GM19438 (cell line): ENCODE measurements around the gene CCDC186.

Experiments used
- ATAC-seq: cut with Tn5 transposase; IDR thresholded peaks from one replicate; pipeline ENCODE4 v1.9.1; 2021; ENCODE audit warnings: low read depth; ENCODE audit not compliant: unreplicated experiment

Gene CCDC186

DNA sequence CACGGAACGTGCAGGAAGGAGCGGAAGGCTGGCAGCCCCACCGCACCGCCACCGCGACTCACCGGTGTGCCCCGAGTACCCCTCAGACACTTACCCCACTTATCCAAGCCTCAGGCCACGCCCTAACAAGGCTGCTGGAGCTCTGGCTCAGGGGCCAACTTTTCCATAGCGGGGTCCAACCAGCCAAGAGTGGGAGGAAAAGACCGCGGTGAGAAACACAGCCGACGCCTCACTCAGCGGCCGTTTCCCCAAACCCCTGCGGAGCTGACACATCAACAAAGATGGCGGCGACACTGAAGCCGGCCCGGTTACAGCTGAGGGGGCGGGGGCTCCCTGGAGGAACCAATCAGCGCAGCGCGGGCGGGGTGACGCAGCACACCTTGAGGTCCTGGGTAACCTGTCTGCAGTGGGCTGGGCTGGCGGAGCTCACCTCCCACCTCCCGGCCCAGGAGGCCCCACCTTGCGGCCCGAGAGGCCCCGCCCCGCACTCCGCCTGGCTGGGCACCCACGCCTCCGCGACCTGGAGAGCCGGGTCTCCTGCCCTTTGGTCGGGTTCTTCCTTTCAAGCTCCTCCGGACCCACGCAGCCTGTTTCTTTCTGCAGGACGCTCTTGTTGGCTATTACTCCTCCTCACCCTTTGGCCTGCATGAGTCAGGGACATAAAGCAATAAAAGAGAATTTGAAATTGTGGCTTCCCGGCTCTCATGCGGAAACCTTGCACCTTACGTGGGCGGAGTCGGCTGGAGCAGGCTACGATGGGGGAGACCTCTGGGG lies at the start of gene CCDC186:
Gene CCDC186 (minus strand): TSS at position 283 of the 774 bp plus-strand sequence. CDS start 10,935 bp downstream, outside the sequence.
- peak; percentile 99 for ATAC-seq

DNA sequence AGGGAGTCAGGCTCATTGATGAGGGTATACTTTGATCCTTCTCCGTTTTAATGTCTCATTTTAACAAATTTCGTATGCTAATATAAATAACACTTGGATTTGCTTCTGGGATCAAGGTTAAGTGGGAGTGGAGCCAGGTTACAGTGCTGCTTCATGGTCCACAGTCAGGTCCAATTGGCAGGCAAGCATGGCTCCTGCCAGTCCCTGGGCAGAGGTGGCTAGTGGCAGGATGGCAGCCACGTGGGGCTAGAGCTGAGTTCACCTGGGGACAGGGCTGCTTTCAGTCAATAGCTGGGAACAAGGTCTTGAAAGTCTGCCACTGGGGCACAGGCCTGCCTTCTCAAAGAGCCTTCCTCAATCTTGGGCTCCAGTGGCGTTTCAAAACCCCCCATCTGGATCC lies 49.1 kb upstream of the CCDC186 start:
- no peak for ATAC-seq

DNA sequence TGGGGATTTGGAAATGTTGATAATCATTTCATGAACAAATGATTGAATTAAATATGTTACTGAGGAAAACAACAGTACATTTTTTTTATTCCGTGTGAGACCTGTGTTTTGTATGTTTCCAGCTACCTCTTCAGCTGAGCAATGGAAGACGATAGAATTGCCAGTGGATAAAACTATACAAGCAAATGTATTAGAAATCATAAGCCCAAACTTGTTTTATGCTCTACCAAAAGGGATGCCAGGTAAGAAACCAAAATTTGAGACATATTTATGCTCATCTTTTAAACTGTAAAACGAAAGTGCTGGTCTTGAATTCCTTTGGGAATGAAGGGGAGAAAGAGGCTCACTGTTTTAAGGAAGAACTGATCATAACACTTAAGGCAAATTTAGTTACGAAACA lies 47.2 kb upstream of the CCDC186 start:
- no peak for ATAC-seq

DNA sequence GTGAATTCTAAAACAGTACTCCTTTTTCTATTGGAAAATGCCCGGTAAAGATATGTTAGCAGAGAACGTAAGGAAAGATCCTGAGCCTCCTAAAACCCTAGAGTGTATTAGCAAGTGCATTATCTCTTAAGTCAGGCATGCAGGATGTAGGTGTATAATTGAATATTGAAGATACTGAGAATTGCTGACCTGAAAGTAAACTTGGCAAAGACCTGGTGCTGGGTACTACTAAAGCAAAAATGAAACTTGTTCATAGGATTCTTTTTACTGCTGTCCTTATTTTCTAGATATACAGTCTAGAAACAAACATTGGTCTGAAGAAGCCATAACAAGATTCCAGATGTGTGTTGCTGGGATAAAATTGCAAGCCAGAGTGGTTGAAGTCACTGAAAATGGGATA lies 46.3 kb upstream of the CCDC186 start:
- ATAC-seq: no peak

DNA sequence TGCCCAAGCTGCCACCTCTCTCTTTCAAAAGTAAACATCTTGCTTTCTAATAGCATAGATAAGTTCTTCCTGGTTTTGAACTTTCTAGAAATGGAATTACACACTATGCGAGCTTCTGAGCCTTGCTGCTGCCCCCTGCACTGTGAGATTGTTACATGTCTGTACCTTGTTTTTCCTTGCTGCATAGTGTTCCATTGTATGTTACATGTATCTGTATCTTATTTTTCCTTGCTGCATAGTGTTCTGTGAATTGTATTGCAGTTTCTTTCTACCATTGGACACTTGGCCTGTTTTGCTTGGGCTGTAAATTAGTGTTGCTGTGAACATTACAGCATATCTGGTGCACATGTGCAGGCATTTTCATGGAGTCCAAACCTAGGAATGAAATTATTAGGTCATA lies 41.0 kb upstream of the CCDC186 start:
- no peak for ATAC-seq

DNA sequence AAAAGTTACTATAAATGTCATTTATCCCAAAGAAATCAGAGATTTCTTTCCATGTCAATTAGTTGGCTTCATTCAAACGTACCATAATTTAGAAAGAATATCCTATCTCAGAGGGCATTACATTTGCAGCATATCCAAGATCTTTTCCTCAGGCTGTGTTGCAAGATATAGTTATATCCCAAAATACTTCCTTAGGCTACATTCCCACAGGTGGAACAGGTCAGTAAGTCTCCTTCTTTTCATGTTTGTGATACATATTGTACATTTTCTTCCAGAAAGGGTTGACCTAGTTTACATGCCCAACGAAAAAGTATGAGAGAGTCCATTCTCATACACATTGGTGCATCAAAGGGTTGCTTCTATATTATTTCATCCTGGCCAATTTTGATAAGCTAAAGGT lies 38.1 kb upstream of the CCDC186 start:
- no peak for ATAC-seq

DNA sequence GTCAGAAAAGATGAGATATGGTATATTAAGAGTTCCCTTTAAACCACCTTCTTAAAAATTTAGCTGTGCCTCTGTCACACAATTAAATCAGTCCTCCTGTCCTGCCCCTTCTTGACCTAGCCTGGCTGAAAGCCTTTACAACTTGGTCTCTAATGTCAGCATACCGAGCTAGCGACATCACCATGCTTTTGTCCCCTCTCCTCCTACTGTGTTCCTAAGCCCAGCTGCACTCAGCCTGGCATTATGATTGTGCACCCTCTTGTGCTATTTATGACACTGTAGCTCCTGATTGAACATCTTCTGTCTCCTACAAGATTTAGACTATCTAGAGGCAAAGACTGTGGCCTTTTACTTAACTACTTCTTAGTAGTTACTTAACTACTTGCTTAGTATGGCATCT lies 34.3 kb upstream of the CCDC186 start:
- ATAC-seq: no peak

DNA sequence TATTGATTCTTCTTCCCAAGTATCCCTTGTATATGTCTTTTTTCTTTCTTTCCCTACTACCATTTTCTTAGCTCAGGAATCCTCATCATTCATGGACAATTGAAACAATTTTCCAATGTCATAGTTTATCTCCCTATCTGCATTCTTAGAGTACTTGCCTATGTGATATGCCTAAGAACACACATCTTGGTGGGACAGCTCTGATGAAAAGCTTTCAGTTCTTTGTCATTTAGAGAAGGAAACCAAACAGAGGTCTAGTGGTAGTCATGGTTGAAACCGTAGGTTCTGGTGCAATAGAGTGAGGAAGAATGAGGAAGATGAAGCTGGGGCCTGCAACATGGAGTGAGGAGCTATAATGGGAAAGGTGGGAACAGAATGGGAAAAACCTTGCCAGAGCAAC lies 33.3 kb upstream of the CCDC186 start:
- no peak for ATAC-seq

DNA sequence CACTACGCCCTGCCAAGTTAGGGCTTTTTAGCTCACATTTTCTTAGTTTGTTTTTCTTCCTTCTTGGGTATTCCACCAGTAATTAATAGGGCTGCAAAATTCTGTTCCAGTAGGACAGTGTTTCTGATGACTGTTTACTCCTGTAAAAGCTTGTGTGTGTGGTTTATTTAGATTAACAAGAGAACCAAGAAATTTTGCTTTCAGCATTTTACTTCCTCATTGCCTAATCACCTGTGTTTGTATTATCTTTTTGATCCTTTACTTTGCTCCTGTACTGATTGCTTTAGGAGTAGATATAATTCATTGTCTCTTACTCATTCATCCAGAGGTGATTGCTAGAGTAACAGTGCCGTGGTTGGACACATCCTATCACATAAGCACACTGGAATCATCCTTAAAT lies 32.9 kb upstream of the CCDC186 start:
- no peak for ATAC-seq

DNA sequence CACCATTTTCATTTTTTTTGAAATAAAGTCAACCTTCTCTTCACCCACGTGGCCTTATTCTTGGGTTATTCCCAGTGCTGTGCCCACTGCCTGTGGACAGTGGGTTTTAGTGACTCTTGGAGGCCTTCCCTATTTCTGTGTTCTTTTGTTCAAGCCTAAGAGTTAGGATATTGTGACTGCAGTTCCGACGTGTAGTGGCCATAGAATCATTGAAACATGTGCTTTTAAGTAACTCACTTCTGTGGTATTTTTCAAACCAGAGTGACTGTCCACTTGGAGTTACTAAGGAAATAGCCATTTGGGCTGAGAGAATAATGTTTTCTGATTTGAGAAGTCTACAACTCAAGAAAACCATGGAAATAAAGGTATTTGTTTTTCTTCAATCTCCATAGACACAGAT lies 28.8 kb upstream of the CCDC186 start:
- ATAC-seq: no peak

DNA sequence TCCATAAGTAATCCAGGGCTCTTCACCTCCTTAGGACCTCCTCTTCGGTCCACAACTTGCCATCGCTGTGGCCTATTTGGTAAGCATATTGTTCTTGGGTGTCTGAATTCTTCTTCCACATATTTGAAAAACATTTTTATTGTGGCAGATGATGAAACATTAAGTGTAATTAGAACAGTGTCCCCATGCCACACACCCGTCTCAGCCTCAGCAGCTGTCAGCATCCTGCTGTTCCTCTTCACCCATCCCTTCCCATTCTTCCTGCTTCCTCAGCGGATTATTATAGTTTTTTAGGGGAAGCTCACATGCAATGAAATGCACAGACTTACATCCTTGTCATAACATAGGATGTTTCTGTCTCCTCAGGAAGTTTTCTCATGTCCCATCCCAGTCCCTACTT lies 25.2 kb upstream of the CCDC186 start:
- ATAC-seq: no peak

DNA sequence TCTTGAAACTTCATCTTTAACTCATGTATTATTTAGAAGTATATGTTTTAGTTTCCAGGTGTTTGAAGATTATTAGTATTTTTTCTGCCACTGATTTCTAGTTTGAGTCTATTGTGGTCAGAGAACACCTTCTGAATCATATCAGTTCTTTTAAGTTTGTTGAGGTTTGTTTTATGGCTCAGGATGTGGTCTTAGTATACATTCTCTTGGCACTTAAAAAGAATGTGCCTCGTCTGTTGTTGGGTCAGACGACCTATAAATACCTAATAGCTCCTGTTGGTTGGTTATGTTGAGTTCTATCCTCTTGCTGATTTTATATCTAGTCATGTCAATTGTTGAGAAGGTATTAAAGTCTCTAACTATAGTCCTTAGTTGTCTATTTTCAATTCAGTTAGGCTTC lies 21.1 kb upstream of the CCDC186 start:
- ATAC-seq: peak; percentile 87

DNA sequence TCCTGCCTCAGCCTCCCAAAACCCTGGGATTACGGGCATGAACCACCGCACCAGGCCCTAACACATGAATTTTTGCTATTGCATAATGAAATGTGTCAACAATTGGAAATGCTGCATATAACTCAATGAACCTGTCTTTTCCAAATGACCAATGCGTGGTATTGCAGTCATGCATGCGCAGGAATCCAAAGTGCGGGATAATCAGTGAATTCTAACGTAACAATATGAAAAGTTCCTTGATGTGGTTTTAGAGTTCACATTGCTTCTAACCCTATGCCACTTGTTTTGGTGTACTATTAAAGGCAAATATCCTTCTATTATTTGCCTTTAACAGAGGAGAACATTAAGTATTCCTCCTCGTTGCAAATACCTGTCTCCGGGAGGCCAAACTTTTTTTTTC lies 15.7 kb upstream of the CCDC186 start:
- no peak for ATAC-seq

DNA sequence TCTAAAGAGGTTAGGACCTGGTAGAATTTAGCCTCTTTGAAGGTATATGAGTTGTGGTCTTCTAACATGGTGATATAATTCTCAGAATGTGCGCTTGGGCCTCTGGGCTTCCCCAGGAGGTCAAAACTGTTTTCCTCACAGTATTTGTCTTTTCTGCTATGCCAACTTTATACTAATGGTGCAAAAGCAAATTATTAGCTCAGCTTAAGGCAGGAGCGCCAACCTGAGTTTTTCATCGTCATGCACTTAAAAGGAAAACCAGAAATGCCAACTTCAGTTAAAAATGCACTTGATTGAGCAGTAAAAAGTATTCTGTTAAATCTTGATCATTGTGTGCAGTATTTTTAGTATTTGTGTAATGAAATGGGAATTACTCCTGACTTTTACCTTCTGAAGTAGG lies 14.9 kb upstream of the CCDC186 start:
- ATAC-seq: no peak

DNA sequence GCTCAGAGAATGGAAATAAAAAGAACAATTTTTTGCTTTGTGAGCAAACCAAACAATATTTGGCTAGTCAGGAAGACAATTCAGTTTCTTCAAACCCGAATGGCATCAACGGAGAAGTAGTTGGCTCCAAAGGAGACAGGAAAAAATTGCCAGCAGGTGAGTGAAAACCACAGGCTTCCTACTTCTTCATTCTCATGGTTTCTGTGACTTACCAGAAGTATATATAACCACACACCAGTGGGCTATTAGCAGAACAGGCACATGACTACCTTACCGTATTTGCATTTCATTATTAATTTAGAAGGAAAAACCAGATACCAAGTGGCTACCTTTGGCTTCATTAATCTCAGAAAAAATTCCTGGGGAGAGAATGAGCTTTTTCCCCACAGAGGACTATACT lies 14.0 kb upstream of the CCDC186 start:
- no peak for ATAC-seq

DNA sequence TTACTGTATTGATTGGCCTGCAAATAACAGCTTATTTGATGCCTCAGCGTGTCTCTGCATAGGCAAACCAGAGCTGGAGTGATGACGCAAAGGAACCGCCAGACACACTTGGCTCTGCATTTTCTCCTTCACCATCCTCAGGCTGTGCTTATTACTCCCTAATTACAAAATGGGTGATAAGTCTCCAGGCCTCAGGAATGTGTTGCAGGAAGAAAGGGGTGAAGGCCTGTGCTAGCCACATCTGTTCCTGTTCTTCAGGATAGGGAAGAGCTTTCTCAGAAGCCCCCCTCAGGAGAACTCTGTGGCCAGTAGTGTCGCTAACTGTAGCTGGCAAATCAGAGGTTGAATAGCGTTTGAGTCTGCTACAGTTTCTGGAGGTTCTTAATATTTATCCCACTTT lies 10.3 kb upstream of the CCDC186 start:
- ATAC-seq: no peak

DNA sequence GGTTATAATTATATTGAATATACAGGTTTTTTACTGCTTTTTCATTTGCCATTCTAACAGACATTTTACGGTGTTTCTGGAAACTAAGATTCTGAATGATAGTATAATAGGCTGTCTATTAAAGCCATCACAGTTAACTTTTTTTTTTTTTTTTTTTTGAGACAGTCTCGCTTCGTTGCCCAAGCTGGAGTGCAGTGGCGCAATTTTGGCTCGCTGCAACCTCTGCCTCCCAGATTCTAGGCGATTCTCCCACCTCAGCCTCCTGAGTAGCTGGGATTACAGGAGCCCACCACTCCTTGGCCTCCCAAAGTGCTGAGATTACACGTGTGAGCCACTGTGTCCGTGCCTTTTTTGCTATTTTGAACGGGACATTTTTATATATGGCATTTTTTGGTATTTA lies 9.6 kb upstream of the CCDC186 start:
- ATAC-seq: no peak

DNA sequence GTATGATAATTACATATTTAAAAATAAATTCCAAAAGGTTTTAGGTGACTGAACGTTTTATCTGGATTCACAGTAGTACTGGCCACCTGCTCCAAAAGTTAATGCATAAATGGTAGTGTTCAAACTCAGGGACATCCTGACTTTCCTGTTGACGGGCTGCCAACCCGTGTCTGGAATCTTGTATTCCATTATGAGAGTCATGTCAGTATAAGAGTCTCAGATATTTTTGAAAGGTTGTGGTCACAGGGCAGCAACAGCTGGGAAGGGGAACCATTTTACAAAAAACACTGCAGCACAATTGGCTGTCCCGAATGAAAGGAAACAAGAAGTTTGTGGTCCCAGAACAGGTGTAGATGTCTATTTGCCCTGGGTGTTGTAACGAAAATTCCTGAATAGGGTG lies 8.0 kb upstream of the CCDC186 start:
- ATAC-seq: no peak

DNA sequence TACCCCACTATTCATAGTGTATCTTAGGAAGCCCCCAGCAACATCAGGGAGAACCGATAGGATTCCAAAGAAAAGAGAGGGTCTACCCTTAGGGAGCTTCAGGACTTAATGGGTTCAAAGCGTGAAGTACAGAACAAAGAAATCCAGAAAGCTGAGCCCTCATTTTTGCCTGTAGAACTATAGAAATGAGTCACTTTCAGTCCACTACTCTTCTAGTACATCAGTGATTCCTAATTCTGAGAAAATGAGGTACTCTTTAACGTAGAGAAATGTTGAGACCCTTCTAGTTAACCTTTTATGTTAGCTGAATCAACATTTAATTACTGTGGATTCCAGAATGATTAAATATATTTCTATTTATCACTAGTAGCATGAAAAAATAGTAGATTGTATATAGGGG lies 6.9 kb upstream of the CCDC186 start:
- no peak for ATAC-seq

DNA sequence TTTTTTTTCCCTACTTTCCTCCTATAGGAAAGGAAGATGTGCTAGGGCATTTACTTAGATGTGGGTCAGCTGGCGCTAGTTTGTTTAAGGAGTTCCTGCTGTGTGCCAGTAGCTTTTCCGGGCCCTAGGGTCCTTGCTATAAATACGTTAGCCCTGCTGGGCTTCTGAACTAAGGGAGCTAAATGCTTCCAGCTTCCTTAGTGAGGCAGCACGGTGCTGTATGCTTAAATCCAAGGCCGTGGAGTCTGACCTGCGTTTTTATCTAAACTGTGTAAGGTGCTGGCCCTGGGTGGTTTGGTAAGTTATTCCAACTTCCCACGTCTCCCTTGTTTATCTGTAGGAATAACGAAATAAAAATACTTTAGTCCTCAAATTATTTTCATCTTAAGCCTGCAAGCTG lies 5.7 kb upstream of the CCDC186 start:
- ATAC-seq: no peak

DNA sequence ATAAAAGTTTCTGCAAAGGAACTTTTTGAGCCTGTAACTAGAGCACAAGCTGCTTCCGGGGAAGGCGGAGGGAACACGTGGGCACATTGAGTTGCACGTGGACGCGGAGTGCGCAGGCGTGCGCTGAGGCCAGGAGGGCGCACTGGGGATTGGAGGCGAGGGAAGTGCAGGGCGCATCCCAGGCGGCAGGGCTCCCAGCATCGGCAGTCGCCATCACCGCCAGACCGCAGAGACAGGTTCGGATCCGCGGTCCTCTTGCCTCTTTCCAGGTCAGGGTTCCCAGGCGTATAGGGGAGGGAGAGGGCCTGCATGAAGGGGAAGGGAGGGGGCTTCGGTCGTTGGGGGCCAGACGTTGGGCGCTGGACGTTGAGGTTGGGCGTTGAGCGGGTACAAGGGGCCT lies 5.1 kb upstream of the CCDC186 start, which contains the start of gene TDRD1:
Gene TDRD1 (plus strand): TSS at position 206 of the 400 bp plus-strand sequence. CDS start 8,479 bp downstream, outside the sequence.
- ATAC-seq: no peak

DNA sequence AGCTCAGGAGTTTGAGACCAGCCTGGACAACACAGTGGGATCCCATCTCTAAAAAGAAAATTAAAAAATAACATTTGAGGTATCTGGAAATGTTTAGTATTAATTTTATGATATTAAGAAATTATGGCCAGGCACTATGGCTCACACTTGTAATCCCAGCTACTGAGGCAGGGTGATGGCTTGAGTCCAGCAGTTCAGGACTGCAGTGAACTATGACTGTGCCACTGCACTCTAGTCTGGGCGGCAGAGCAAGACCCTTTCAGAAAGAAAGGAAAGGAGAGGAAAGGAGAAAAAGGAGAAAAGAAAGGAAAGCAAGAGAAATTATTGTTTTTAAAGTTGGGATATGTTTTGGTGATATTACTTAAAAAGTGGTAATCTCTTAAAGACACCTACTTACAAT lies 2.5 kb upstream of the CCDC186 start:
- no peak for ATAC-seq

DNA sequence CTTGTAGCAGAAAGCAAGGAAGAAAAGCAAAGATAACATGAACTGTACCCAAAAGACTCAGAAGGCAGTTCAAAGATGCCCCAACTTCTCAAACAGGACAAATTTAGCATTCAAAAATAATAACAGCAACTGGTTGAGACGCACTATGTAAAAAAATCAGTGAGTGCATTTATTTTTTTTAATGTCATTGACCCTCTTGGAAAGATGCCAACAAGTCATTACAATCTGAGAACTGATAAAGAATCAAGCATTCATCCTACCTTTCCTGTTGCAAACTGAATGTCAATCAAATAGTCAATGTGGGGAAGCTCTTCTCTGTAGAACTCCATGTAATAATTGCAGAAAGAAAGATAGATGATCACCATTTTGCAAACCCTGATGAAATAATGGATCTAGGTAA lies 1.7 kb upstream of the CCDC186 start:
- no peak for ATAC-seq
